ENCODE results near the gene SS18L1. TPM values are rescaled to one million over a fixed set of nuclear protein-coding genes. Genes with fewer than 3 reads are reported as not detected.

The SS18L1 gene
- total RNA-seq, 1 experiment from 2014 or later, result 17.9 TPM

DNA sequence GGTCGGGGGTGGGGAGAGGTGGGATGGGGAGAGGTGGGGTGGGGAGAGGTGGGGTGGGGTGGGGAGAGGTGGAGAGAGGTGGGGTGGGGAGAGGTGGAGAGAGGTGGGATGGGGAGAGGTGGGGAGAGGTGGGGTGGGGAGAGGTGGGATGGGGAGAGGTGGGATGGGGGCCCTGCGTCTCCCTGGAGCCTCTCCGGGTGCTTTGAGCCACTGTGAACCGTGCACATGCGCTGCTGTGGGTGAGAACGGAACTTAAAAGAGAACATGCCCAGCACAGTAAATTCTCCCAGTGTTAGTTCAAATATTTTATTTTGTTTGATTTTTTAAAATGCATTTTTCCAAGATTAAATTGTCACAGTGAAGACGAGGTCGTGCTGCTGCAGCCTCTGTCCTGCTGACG lies 16.7 kb downstream of the SS18L1 start:
- Histone ChIP-seq H2AFZ (ENCODE audit: low read length) (no peak overlapping the region), H3K36me3 (ENCODE audit: low read depth, low read length) (peaks cover 18% of the 10 kb centered on the region), H3K27ac (ENCODE audit: low read length) (no peak overlapping the region), H3K4me2 (ENCODE audit: low read length) (no peak overlapping the region), H4K20me1 (ENCODE audit: low read length) (peaks cover 14% of the 10 kb centered on the region), H3K27me3 (ENCODE audit: low read length) (no peaks in the 10 kb centered on the region), H3K9me2 (replicated peaks; ENCODE audit: low read length) (no peaks in the 10 kb centered on the region), H3K4me1 (ENCODE audit: insufficient read depth, low read length) (peaks cover 27% of the 10 kb centered on the region), H3K79me2 (ENCODE audit: low read length) (peaks cover 37% of the 10 kb centered on the region), H3K4me3 (ENCODE audit: low read length) (no peak overlapping the region), H3F3A (ENCODE audit: low read length, unreplicated experiment) (no peaks in the 10 kb centered on the region), H3K9me3 (ENCODE audit: low read length) (no peaks in the 10 kb centered on the region), H3K9ac (ENCODE audit: low read length) (no peak overlapping the region)
- ATAC-seq, result no peak
- ChIA-PET CTCF (no interaction called here), POLR2A (ENCODE audit: unreplicated experiment) (no interaction called here)
- TF ChIP-seq EZH2phosphoT487 (IDR thresholded peaks at IDR 0.05; ENCODE audit: borderline replicate concordance, low read length) (no peak), EZH2 (IDR thresholded peaks at IDR 0.05; ENCODE audit: low read length, unreplicated experiment) (no peak)
- TF ChIP-seq, protein P1, sequence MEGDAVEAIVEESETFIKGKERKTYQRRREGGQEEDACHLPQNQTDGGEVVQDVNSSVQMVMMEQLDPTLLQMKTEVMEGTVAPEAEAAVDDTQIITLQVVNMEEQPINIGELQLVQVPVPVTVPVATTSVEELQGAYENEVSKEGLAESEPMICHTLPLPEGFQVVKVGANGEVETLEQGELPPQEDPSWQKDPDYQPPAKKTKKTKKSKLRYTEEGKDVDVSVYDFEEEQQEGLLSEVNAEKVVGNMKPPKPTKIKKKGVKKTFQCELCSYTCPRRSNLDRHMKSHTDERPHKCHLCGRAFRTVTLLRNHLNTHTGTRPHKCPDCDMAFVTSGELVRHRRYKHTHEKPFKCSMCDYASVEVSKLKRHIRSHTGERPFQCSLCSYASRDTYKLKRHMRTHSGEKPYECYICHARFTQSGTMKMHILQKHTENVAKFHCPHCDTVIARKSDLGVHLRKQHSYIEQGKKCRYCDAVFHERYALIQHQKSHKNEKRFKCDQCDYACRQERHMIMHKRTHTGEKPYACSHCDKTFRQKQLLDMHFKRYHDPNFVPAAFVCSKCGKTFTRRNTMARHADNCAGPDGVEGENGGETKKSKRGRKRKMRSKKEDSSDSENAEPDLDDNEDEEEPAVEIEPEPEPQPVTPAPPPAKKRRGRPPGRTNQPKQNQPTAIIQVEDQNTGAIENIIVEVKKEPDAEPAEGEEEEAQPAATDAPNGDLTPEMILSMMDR (conservative IDR thresholded peaks at IDR 0.05; ENCODE audit: low read depth, low read length), result no peak
- no peak for DNase-seq
- no TSS peak for BruUV-seq (replicated peaks)
- intact Hi-C loops (cut with micrococcal nuclease), result no loop called here

DNA sequence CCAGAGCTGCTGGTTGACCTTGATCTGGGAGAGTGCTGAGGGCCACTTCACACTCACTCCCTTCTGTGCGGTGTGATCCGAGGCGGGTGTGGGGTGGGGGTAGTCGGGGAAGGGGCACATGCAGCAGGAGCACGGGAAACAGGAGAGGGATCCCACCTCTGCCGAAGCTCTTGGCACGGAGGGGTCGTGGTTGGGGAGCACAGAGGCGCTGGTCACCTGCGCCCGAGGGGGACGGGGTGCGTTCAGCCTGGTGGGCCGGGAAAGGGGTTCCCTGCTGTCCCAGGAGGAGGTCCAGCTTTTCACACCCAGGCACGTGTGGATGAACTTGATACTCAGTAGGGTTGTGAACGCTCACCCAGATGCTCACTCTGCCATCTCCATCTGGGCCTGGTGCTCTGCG lies 17.3 kb downstream of the SS18L1 start:
- Histone ChIP-seq H3F3A (ENCODE audit: low read length, unreplicated experiment) (no peaks in the 10 kb centered on the region), H2AFZ (ENCODE audit: low read length) (no peak overlapping the region), H3K9me2 (replicated peaks; ENCODE audit: low read length) (no peaks in the 10 kb centered on the region), H3K4me1 (ENCODE audit: insufficient read depth, low read length) (peaks cover 20% of the 10 kb centered on the region), H3K79me2 (ENCODE audit: low read length) (peaks cover 34% of the 10 kb centered on the region), H3K9ac (ENCODE audit: low read length) (no peak overlapping the region), H3K36me3 (ENCODE audit: low read depth, low read length) (peaks cover 21% of the 10 kb centered on the region), H3K4me3 (ENCODE audit: low read length) (no peak overlapping the region), H3K9me3 (ENCODE audit: low read length) (no peaks in the 10 kb centered on the region), H3K4me2 (ENCODE audit: low read length) (no peak overlapping the region), H3K27me3 (ENCODE audit: low read length) (no peaks in the 10 kb centered on the region), H3K27ac (ENCODE audit: low read length) (no peak overlapping the region), H4K20me1 (ENCODE audit: low read length) (peaks cover 11% of the 10 kb centered on the region)
- no TSS peak for BruUV-seq (replicated peaks)
- TF ChIP-seq, protein P1 (conservative IDR thresholded peaks at IDR 0.05; ENCODE audit: low read depth, low read length), result no peak
- no peak for TF ChIP-seq EZH2phosphoT487 (IDR thresholded peaks at IDR 0.05; ENCODE audit: borderline replicate concordance, low read length)
- TF ChIP-seq EZH2 (IDR thresholded peaks at IDR 0.05; ENCODE audit: low read length, unreplicated experiment), result no peak
- DNase-seq (no peak), ATAC-seq (no peak)
- POLR2A ChIA-PET (ENCODE audit: unreplicated experiment), result no interaction called here
- intact Hi-C loops (cut with micrococcal nuclease), result no loop called here
- CTCF ChIA-PET, result no interaction called here

DNA sequence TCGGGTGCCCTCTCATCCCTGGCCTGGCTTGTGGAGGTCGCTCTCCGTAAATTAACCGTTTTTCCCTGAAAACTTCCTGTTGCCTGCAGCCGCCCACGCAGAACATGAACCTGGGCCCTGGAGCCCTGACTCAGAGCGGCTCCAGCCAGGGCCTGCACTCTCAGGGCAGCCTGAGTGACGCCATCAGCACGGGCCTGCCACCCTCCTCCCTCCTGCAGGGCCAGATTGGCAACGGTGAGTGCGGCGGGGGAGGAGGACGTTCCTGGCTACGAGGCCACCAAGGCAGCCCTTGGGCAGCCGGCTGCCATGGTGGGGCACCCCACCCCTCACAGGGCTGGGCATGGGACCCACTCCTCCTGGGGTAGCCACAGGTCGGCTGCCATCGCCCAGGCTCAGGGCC lies 17.8 kb downstream of the SS18L1 start:
- H3F3A ChIP-seq (ENCODE audit: low read length, unreplicated experiment), result no peaks in the 10 kb centered on the region
- H3K9ac ChIP-seq (ENCODE audit: low read length), result no peak overlapping the region
- no peak for DNase-seq
- peaks cover 7% of the 10 kb centered on the region for H4K20me1 ChIP-seq (ENCODE audit: low read length)
- no peaks in the 10 kb centered on the region for H3K27me3 ChIP-seq (ENCODE audit: low read length)
- peaks cover 23% of the 10 kb centered on the region for H3K36me3 ChIP-seq (ENCODE audit: low read depth, low read length)
- no TSS peak for BruUV-seq (replicated peaks)
- ChIA-PET POLR2A (ENCODE audit: unreplicated experiment) (no interaction called here), CTCF (no interaction called here)
- no peaks in the 10 kb centered on the region for H3K9me2 ChIP-seq (replicated peaks; ENCODE audit: low read length)
- H3K4me1 ChIP-seq (ENCODE audit: insufficient read depth, low read length), result peaks cover 17% of the 10 kb centered on the region
- no peak overlapping the region for H2AFZ ChIP-seq (ENCODE audit: low read length)
- TF ChIP-seq EZH2 (IDR thresholded peaks at IDR 0.05; ENCODE audit: low read length, unreplicated experiment) (no peak), EZH2phosphoT487 (IDR thresholded peaks at IDR 0.05; ENCODE audit: borderline replicate concordance, low read length) (no peak)
- TF ChIP-seq, protein P1 (conservative IDR thresholded peaks at IDR 0.05; ENCODE audit: low read depth, low read length), result no peak
- ATAC-seq, result no peak
- intact Hi-C loops (cut with micrococcal nuclease), result no loop called here
- H3K4me2 ChIP-seq (ENCODE audit: low read length), result no peak overlapping the region
- H3K79me2 ChIP-seq (ENCODE audit: low read length), result peaks cover 30% of the 10 kb centered on the region
- no peak overlapping the region for H3K27ac ChIP-seq (ENCODE audit: low read length)
- H3K9me3 ChIP-seq (ENCODE audit: low read length), result no peaks in the 10 kb centered on the region
- no peak overlapping the region for H3K4me3 ChIP-seq (ENCODE audit: low read length)
